DND-41 (cell line): ENCODE results near the gene FADS2.

Experiments
- CTCF ChIP-seq: IDR thresholded peaks from 2 replicates; pipeline ENCODE4 v1.5.1; 2012; ENCODE audit warnings: borderline replicate concordance, low read length, moderate library complexity, mild to moderate bottlenecking; ENCODE audit not compliant: poor library complexity, severe bottlenecking; ENCODE audit errors: extremely low read depth
- EZH2 ChIP-seq: IDR thresholded peaks from 3 replicates; pipeline ENCODE4 v1.6.1; 2012; ENCODE audit warnings: borderline replicate concordance, low read depth, mild to moderate bottlenecking, moderate library complexity, low read length, inconsistent platforms; ENCODE audit not compliant: severe bottlenecking

GRCh38 chr11:61900251-61900650 is 72.2 kb downstream of the FADS2 start:
- TF ChIP-seq CTCF: no peak
- no peak for TF ChIP-seq EZH2
